Adrenal gland (tissue), 12 donors: ENCODE data around the gene PDCD1LG2. TPM values are rescaled to one million over a fixed set of nuclear protein-coding genes. Genes with fewer than 3 reads are reported as not detected.

ENCODE experiments used
- DNase-seq, 7 donors: peaks; one replicate each; pipeline ENCODE4 v3.0.0-alpha.2; 2019 to 2020
- H3K27ac ChIP-seq, 5 donors: fragments of 200-600 bp; sonication (generic) in 4 of 5; 1 replicate in 3 of 5; 2 replicates in 2 of 5; pipeline versions ENCODE4 v1.5.1 to v1.8.0; 2016 to 2020; ENCODE audit warnings: mild to moderate bottlenecking in 1 of 5
- H3K27me3 ChIP-seq: fragments of 200-600 bp; 2 replicates; pipeline ENCODE4 v1.8.0; 2021
- H3K36me3 ChIP-seq, 2 donors: fragments of 200-600 bp; replicated peaks in 1 of 2; 1 replicate in 1 of 2; 2 replicates in 1 of 2; pipeline versions ENCODE4 v1.5.1 to v1.8.0; 2018 to 2022
- H3K4me1 ChIP-seq, 2 donors: fragments of 200-600 bp; replicated peaks in 1 of 2; 1 replicate in 1 of 2; 2 replicates in 1 of 2; pipeline versions ENCODE4 v1.5.1 to v1.8.0; 2018 to 2021
- H3K4me3 ChIP-seq, 4 donors: fragments of 200-600 bp; sonication (generic) in 3 of 4; one replicate each; pipeline ENCODE4 v1.5.1; 2016 to 2018
- H3K9me3 ChIP-seq, 3 donors: fragments of 200-600 bp; sonication (generic) in 1 of 3; replicated peaks in 1 of 3; 1 replicate in 2 of 3; 2 replicates in 1 of 3; pipeline versions ENCODE4 v1.5.1 to v1.8.0; 2016 to 2021
- POLR2A ChIP-seq, 2 donors: fragments of 450-650 bp; IDR thresholded peaks; one replicate each; pipeline ENCODE4 v1.6.1; 2017; ENCODE audit warnings: antibody characterized with exemption in 2 of 2, mild to moderate bottlenecking in 2 of 2, moderate library complexity in 1 of 2
- WGBS, 4 donors: extraction: QIAGEN DNeasy Blood & Tissue Kit in 2 of 4; methylation state at CpG; one replicate each; pipeline versions ENCODE4 v1.1.5 to v1.1.7; 2013 to 2017; 5-methylcytosine and 5-hydroxymethylcytosine counted together
- intact Hi-C, 2 donors: fragments of 100-400 bp; cut with DNase I; formaldehyde crosslinking; loops; one replicate each; pipeline versions ENCODE4 v1.14.1 to v1.15.0; 2022 to 2023
- polyA plus RNA-seq, 3 donors: library from polyadenylated mRNA; stranded (reverse); fragments of 200-250 nt in 2 of 3; fragments of 350-450 nt in 1 of 3; fragmentation: Illumina TruSeq in 1 of 3; extraction: RNeasy Lipid Tissue Mini Kit (QIAGEN cat#74804) in 1 of 3; gene quantifications; one replicate each; pipeline ENCODE4 v1.2.3, GENCODE V29; 2013 to 2014
- total RNA-seq, 9 donors: library from RNA; depleted of rRNA in 4 of 9; stranded (reverse); fragments of >200 nt in 4 of 9; fragments of 120-200 nt in 1 of 9; fragmentation: NEBNext Ultra II Directional in 1 of 9; extraction: Animal tissue kit (Norgen Biotek cat#: 25700) in 1 of 9; gene quantifications; one replicate each; pipeline versions ENCODE4 v1.1.0 to v1.2.4, GENCODE V29; 2013 to 2023
- TF ChIP-seq, protein P1 (sequence below), 6 experiments: fragments of 450-650 bp in 4 of 6; fragments of 200-600 bp in 2 of 6; sonication (generic) in 1 of 6; IDR thresholded peaks; 1 replicate in 5 of 6; 2 replicates in 1 of 6; pipeline versions ENCODE4 v1.5.1 to v1.8.0; 2016 to 2021; ENCODE audit warnings: antibody characterized with exemption in 6 of 6, mild to moderate bottlenecking in 2 of 6, moderate library complexity in 1 of 6
- donor health status: healthy with polysubstance abuse.
- donor health status: Bipolar disorder and iron deficiency.
- donor health status: DM: yes; HTN: yes; CAD: no.
- donor health status: DM: no; HTN: no; CAD: no.
- donor health status: DM: no; HTN: no; CAD: no.
- donor health status: DM: yes; HTN: yes; CAD: no.

Gene PDCD1LG2
- total and polyA plus RNA-seq, 12 donors = 0.17 to 5.5 (median 1.4) TPM

- 60 to 73% (median 69%) methylated on average over 4 of the region's 4 CpGs for WGBS, 4 donors
- DNase-seq = no peak
- Histone ChIP-seq H3K36me3 (no peaks in the 10 kb centered on the region), H3K27ac (no peak overlapping the region), H3K4me3 (no peak overlapping the region), H3K4me1 (no peaks in the 10 kb centered on the region), H3K9me3 (no peaks in the 10 kb centered on the region), H3K27me3 (no peaks in the 10 kb centered on the region)
- intact Hi-C loops = no loop called here
- TF ChIP-seq, protein P1, sequence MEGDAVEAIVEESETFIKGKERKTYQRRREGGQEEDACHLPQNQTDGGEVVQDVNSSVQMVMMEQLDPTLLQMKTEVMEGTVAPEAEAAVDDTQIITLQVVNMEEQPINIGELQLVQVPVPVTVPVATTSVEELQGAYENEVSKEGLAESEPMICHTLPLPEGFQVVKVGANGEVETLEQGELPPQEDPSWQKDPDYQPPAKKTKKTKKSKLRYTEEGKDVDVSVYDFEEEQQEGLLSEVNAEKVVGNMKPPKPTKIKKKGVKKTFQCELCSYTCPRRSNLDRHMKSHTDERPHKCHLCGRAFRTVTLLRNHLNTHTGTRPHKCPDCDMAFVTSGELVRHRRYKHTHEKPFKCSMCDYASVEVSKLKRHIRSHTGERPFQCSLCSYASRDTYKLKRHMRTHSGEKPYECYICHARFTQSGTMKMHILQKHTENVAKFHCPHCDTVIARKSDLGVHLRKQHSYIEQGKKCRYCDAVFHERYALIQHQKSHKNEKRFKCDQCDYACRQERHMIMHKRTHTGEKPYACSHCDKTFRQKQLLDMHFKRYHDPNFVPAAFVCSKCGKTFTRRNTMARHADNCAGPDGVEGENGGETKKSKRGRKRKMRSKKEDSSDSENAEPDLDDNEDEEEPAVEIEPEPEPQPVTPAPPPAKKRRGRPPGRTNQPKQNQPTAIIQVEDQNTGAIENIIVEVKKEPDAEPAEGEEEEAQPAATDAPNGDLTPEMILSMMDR (IDR thresholded peaks at IDR 0.05) = no peak
- TF ChIP-seq POLR2A (IDR thresholded peaks at IDR 0.05) = no peak
Measured at GRCh38 chr9:5529683-5530221, 19.4 kb downstream of the PDCD1LG2 start.

DNA sequence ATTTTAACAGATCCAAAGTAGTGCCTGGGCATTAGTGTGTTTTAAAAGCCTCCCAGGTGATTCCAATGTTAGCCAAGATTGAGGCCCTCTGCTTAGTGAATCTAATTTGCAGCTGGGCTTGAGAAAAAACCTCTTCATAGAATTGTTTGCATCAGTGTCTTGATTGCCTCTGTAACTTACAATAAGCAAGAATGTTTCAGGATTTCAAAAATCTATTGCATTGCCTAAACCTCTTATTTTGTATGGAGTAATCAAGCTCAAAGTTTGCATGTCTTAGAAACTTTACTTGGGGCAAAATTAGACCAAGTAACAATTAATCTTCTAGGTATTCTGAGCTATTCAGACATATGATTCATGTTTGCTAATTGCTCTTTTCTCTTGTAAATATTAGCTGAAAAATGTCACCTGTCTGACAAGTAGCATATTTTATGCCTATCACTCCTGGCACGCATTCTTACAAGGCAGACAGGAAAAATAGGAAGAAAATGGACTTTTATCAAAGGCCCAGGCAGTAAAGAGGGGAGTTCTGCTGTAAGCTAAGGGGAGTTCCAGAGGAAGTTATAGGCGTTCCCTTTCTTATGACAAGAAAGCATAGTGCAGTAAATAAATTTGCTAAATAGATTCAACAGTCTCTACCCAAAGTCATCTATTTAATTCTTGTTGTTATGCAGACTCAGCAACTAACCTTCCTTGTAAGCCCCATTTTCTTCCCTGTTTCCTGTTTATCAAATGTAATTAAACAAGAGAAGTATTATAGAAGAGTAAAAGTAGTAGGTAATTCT lies 21.0 kb downstream of the PDCD1LG2 start:
- H3K4me3 ChIP-seq = no peak overlapping the region
- 53 to 66% (median 58%) methylated on average over 2 of the region's 2 CpGs for WGBS, 4 donors
- intact Hi-C loops = no loop called here

DNA sequence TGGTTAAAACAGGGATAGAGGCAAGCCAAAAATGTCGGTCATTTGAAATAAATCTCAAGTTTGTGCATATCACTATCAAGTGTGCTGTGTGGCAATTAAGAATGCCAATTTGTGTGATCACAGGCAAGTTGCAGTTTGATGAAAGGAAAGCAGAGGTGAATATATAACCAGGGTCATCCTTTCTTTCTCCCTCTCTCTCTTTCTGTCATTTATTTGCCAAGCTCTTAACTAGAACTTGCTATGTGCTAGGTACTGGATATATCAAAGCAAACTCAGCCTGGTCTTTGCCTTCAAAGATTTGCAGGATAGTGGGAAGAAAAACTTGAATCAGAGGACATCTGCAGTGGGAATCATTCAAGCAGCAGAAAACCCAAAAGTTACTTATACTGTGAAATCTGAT lies 22.0 kb downstream of the PDCD1LG2 start:
- H3K4me3 ChIP-seq = no peak overlapping the region
- no peaks in the 10 kb centered on the region for H3K4me1 ChIP-seq
- H3K27me3 ChIP-seq = no peaks in the 10 kb centered on the region
- no peak overlapping the region for H3K27ac ChIP-seq
- H3K36me3 ChIP-seq = no peaks in the 10 kb centered on the region
- 63 to 86% (median 79%) methylated on average over 1 of the region's 1 CpG for WGBS, 4 donors
- TF ChIP-seq, protein P1 (IDR thresholded peaks at IDR 0.05) = no peak
- no peak for TF ChIP-seq POLR2A (IDR thresholded peaks at IDR 0.05)
- H3K9me3 ChIP-seq = no peaks in the 10 kb centered on the region
- DNase-seq = no peak
- intact Hi-C loops = no loop called here

More for the DNA sequence above, 21.0 kb downstream of the PDCD1LG2 start:
- DNase-seq = no peak
- no peak for TF ChIP-seq POLR2A (IDR thresholded peaks at IDR 0.05)
- TF ChIP-seq, protein P1 (IDR thresholded peaks at IDR 0.05) = no peak
- H3K27me3 ChIP-seq = no peaks in the 10 kb centered on the region
- H3K36me3 ChIP-seq = no peaks in the 10 kb centered on the region
- H3K4me1 ChIP-seq = no peaks in the 10 kb centered on the region
- H3K27ac ChIP-seq = no peak overlapping the region
- no peaks in the 10 kb centered on the region for H3K9me3 ChIP-seq

DNA sequence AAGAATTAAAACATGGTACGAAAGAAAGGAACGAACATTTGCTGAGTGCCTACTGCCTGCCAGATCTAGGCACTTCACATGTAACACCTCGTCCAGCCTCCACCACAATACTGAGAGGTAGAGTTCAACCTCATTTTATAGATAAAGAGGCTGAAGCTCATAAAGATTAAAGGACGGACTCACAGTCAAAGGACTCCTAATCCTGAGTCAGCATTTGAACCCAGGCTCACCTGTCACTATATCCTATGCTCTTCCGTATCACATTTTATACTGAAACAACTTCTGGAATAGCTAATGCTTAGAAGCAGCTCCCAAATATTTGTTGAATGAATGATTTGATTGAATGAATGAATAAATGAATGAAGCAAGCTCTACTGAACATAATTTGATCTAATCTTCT lies 22.5 kb downstream of the PDCD1LG2 start:
- 85 to 97% (median 92%) methylated on average over 5 of the region's 5 CpGs for WGBS, 4 donors
- H3K9me3 ChIP-seq = no peaks in the 10 kb centered on the region
- no peak overlapping the region for H3K27ac ChIP-seq
- no peaks in the 10 kb centered on the region for H3K36me3 ChIP-seq
- no peak for DNase-seq
- H3K4me3 ChIP-seq = no peak overlapping the region
- H3K27me3 ChIP-seq = no peaks in the 10 kb centered on the region
- no peak for TF ChIP-seq POLR2A (IDR thresholded peaks at IDR 0.05)
- TF ChIP-seq, protein P1 (IDR thresholded peaks at IDR 0.05) = no peak
- H3K4me1 ChIP-seq = no peaks in the 10 kb centered on the region
- intact Hi-C loops = no loop called here
